ENCODE measurements around the gene DOCK1. TPM values are rescaled to one million over a fixed set of nuclear protein-coding genes. Genes with fewer than 3 reads are reported as not detected.
"Not testable (repeated sequence)": the region's sequence is repeated elsewhere in the genome, so short reads cannot be mapped to it uniquely, and the experiment has no call there.

The DOCK1 gene
- total RNA-seq, 4 donors from 2014 or later: 31.3 to 82.3 (median 44.1) TPM

DNA sequence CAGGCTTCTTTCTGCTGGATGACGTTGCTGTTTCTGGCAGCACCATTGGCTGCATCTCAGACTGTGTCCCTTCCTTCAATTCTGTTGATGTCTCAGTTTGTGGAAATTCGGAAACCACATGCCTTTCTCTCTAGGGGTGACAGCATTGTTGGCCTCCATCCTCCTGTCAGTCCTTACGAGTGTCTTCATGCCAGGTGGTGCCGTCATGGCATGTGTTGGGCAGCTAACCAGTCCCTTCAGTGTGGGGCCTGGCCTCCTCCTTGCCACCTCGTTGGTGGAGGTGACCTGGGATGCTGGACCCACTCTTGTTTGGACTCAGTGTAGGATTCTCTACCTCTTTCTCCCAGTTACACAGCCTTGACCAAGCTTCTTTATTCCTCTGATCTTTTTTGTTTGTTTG, 402.8 kb downstream of the DOCK1 start:
- TF ChIP-seq, protein P1, sequence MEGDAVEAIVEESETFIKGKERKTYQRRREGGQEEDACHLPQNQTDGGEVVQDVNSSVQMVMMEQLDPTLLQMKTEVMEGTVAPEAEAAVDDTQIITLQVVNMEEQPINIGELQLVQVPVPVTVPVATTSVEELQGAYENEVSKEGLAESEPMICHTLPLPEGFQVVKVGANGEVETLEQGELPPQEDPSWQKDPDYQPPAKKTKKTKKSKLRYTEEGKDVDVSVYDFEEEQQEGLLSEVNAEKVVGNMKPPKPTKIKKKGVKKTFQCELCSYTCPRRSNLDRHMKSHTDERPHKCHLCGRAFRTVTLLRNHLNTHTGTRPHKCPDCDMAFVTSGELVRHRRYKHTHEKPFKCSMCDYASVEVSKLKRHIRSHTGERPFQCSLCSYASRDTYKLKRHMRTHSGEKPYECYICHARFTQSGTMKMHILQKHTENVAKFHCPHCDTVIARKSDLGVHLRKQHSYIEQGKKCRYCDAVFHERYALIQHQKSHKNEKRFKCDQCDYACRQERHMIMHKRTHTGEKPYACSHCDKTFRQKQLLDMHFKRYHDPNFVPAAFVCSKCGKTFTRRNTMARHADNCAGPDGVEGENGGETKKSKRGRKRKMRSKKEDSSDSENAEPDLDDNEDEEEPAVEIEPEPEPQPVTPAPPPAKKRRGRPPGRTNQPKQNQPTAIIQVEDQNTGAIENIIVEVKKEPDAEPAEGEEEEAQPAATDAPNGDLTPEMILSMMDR (IDR thresholded peaks at IDR 0.05): no peak
- DNase-seq (ENCODE audit: low spot score): no peak
- ATAC-seq (ENCODE audit: low FRiP score): no peak

DNA sequence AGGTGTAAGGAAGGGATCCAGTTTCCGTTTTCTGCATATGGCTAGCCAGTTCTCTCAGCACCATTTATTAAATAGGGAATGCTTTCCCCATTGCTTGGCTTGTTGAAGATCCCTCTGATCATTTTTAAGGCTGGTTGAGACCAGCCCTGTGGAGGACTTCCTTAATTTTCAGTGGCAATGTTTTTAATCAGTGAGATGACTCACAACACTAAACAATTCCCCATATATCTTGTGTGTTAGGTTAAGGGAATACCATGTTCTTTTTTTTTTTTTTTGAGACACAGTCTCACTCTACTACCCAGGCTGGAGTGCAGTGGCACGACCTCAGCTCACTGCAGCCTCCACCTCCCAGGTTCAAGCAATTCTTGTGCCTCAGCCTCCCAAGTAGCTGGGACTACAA, 404.4 kb downstream of the DOCK1 start:
- not testable (repeated sequence) for DNase-seq (ENCODE audit: low spot score); ATAC-seq (ENCODE audit: low FRiP score)

DNA sequence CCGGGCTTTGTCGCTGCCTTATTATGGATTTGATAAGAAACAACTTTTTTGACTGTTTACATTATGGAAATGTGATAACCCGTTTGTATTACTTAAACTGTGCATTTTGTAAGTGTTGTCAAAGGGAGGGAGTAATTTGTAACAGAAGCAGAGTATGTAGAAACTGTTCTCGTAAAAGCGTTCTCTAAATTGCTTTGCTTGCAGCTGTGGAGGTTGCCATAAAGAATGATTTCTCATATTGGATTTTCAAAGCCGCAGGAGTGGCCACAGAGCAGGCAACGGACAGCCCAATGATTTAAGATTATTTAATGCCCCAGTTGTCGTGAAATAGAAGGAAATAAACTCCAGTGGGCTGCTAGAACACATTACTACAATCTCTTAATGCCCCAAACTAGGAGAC, 405.2 kb downstream of the DOCK1 start:
- ATAC-seq (ENCODE audit: low FRiP score) (no peak), DNase-seq (ENCODE audit: low spot score) (no peak)
- TF ChIP-seq, protein P1 (IDR thresholded peaks at IDR 0.05): no peak

DNA sequence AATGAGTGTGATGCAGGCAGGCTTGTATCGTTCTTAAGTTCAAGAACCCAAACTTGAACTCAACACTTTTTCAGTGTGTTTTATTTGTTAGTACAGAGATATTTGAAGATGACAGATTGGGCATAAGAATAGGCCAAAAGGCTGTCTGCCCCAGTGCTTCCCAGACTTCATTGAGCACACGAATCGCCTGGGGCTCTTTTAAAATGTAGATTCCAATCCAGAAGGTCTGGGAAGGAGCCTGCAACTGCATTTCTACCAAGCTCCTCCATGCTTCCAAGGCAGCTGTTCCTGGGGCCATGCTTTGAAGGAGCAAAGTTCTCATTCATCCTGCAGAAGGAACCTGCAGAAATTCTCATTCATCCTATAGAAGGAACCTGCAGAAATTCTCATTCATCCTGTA, 405.7 kb downstream of the DOCK1 start:
- ATAC-seq (ENCODE audit: low FRiP score) (no peak), DNase-seq (ENCODE audit: low spot score) (no peak)
- TF ChIP-seq, protein P1 (IDR thresholded peaks at IDR 0.05): no peak

GRCh38 chr10:127313996-127314700, 408.9 kb downstream of the DOCK1 start:
- ATAC-seq (ENCODE audit: low FRiP score) (no peak), DNase-seq (ENCODE audit: low spot score) (no peak)
- TF ChIP-seq, protein P1 (IDR thresholded peaks at IDR 0.05): no peak

DNA sequence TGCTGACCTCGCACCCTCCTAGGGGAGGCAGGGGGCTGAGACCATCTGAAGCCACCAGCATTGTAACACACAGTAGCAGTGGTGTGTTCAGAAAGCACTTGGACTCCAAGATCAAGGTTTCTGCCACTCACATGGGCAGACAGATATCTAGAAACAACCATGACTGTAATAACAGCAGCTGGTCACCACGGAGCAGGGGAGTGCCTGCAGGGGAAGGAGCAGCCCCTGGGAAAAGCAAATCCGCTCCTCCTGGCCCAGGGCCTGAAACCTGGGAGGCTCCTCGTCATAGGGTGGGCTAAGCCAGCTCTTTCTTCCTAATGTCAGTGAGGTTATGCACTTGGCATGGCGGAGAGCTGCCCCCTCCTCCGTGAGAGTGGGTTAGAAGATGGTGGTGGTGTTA, 409.6 kb downstream of the DOCK1 start:
- TF ChIP-seq, protein P1 (IDR thresholded peaks at IDR 0.05): no peak
- DNase-seq (ENCODE audit: low spot score) (no peak), ATAC-seq (ENCODE audit: low FRiP score) (no peak)

DNA sequence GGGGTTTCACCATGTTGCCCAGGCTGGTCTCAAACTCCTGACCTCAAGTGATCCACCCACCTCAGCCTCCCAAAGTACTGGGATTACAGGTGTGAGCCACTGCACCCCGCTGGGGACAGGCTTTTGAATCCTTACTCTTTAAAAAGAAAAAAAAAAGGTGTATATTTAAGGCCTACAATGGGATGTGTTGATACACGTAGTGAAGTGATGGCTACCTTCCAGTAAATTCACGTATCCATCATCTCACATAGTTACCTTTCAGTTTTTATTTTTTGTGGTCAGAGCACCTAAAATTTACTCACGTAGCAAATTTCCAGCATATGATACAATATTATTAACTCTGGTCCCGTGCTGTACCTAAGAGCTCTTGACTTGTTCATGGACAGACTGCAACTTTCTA, 410.7 kb downstream of the DOCK1 start:
- ATAC-seq (ENCODE audit: low FRiP score) (no peak), DNase-seq (ENCODE audit: low spot score) (no peak)
- TF ChIP-seq, protein P1 (IDR thresholded peaks at IDR 0.05): no peak

All from omental fat pad (tissue), 4 donors.